Epithelial cell of esophagus (primary cell): Measurements from ENCODE around the gene CCDC50.

ENCODE experiments used
- DNase-seq: peaks from one replicate; pipeline ENCODE4 v3.0.0; 2010; ENCODE audit warnings: low read depth
- H3K4me3 ChIP-seq: 2 replicates; pipeline ENCODE4 v1.5.1; 2011; ENCODE audit warnings: mild to moderate bottlenecking, low read length, control low read depth
- TF ChIP-seq, protein P1 (sequence below): IDR thresholded peaks from 2 replicates; pipeline ENCODE4 v1.5.1; 2011; ENCODE audit warnings: low read depth, mild to moderate bottlenecking, low read length, control low read depth, inconsistent platforms; ENCODE audit not compliant: insufficient read depth; ENCODE audit errors: missing control alignments

Gene CCDC50

DNA sequence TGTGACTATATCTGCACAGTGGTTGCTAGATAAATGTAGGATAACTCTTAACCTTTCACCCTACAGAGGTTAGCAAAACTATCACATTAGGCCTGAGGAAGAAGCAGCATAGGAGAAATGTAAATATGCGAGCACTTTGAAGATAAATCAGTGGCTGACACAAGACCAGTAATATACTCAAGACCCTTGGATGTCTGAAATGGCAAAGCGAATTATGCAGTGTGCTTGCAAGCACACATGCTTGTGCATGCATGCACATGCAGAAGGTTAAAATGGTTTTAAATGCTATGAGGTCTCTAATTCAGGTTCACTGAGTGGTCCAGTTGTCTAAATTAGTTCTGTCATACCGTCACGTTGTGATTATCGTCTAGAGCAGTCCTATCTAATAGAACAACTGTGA is 14.7 kb downstream of the CCDC50 start:
- TF ChIP-seq, protein P1, sequence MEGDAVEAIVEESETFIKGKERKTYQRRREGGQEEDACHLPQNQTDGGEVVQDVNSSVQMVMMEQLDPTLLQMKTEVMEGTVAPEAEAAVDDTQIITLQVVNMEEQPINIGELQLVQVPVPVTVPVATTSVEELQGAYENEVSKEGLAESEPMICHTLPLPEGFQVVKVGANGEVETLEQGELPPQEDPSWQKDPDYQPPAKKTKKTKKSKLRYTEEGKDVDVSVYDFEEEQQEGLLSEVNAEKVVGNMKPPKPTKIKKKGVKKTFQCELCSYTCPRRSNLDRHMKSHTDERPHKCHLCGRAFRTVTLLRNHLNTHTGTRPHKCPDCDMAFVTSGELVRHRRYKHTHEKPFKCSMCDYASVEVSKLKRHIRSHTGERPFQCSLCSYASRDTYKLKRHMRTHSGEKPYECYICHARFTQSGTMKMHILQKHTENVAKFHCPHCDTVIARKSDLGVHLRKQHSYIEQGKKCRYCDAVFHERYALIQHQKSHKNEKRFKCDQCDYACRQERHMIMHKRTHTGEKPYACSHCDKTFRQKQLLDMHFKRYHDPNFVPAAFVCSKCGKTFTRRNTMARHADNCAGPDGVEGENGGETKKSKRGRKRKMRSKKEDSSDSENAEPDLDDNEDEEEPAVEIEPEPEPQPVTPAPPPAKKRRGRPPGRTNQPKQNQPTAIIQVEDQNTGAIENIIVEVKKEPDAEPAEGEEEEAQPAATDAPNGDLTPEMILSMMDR: no peak
- H3K4me3 ChIP-seq: no peak overlapping the region
- no peak for DNase-seq

DNA sequence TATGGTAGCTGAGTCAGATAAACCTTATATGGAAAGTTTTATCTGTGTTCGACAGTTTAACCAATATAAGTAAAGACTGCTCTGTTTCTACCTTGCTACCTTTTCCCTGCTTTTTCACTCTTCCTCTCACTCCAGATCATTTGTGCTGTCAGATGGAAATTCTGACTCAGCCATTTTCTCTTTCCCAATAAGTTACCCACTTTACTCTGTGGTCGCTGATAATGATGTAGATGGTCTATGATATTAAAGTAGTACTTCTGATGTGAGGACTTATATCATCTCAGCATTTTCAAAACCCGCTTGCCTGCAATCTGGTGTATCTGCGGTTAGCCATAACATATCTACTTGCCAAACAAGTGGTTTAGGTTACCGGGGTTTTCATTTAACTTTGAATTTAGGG is 16.1 kb downstream of the CCDC50 start:
- DNase-seq: no peak
- TF ChIP-seq, protein P1: no peak
- no peak overlapping the region for H3K4me3 ChIP-seq

DNA sequence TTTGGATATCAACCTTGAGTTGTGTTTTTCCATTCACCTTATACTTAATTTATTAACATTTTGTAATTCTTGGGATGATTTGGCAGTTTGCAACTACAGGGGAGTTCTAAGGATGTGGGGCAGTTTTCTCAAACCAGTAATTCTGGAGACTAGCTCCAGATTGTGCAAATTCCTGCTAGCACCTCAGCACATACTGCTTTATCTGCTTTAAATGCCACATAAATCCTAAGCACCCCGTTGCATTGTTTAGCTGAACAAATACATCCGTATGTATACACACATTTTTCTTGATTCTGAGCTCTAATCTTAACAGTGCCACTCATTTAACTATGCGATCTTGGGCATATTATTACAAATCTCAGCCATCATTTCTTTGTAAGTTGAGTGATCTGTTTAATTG is 18.0 kb downstream of the CCDC50 start:
- H3K4me3 ChIP-seq: no peak overlapping the region
- TF ChIP-seq, protein P1: no peak

DNA sequence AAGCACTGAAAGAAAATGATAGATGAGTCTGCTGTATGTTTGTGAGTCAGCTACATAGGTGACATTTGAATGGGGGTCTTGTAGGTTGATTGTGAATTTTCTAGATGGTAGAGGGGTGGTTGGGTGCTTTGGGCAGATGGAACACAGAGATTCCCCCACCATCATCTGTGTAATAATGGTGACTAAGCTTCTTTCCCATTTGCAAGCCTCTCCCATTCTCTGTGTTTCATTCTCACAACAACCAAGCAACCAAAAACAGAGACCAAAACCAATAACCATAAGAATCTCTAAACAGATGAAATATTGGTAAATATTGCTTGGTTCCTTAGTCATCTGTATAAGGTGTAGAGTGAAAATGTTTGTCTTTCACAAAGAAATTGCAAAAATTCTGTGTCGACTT is 18.9 kb downstream of the CCDC50 start:
- DNase-seq: no peak
- TF ChIP-seq, protein P1: no peak

More for the DNA sequence above, 18.0 kb downstream of the CCDC50 start:
- no peak for DNase-seq

DNA sequence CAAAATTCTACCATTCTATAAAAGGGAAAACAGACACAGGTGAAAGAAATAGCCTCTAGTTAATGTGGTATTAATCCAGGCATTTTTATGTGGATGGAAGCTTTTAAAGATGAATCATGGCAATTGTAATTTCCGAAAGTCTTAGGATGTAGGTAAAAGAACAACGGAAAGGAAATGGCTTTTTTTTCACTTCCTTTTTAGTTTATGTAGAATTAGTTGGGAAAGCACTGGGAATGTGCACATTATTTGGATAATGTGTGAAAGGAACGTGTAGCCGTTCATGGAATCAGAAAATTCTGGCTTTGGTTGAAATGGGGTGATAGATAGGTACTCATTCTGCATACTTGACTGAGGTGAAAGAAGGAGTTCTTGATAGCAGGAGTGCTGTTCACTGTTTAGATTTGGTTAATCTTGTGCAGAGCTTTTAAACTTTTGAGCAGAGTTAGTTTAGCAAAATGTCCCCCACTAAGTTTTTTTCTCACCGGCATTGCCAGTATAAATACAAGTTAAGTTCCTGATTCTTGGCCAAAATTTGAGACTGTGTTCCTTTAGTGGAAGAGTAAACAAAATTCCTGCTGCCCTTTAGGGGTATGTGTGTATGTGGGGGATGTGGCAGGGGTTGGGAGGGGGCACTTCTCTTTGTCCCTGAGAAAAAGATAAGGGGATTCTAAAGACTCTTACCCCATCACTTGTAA is 21.3 kb downstream of the CCDC50 start:
- no peak overlapping the region for H3K4me3 ChIP-seq
- TF ChIP-seq, protein P1: no peak
- DNase-seq: no peak

More for the DNA sequence above, 18.9 kb downstream of the CCDC50 start:
- H3K4me3 ChIP-seq: no peak overlapping the region

DNA sequence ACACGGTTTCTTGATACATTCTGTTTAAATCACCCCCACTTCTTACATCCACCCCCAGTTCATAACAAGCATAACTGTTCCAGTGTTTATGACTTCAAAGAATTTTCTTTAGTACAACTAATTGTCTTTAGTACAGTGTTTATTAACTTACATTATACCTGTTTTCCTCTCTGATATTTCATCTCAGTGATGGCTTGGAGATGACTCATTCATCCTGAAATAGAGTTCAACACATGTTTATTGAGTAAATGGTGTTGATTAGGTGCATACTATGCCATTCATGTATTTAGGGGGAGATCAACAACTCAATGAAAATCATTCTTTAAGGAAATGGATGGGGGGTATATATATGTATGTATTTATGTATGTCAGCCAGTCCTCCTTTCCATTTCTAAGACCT is 22.8 kb downstream of the CCDC50 start:
- TF ChIP-seq, protein P1: no peak
- peak; percentile 37 for DNase-seq
- no peak overlapping the region for H3K4me3 ChIP-seq
